NCI-H2196 (cell line): ENCODE measurements around the gene MEG3.

Experiments
- DNase-seq: peaks from one replicate; lab custom pipeline; 2025; ENCODE audit not compliant: unreplicated experiment; lab: John Stamatoyannopoulos, UW

Gene MEG3

GRCh38 chr14:100830681-100831080, 4.8 kb downstream of the MEG3 start:
- no peak for DNase-seq

DNA sequence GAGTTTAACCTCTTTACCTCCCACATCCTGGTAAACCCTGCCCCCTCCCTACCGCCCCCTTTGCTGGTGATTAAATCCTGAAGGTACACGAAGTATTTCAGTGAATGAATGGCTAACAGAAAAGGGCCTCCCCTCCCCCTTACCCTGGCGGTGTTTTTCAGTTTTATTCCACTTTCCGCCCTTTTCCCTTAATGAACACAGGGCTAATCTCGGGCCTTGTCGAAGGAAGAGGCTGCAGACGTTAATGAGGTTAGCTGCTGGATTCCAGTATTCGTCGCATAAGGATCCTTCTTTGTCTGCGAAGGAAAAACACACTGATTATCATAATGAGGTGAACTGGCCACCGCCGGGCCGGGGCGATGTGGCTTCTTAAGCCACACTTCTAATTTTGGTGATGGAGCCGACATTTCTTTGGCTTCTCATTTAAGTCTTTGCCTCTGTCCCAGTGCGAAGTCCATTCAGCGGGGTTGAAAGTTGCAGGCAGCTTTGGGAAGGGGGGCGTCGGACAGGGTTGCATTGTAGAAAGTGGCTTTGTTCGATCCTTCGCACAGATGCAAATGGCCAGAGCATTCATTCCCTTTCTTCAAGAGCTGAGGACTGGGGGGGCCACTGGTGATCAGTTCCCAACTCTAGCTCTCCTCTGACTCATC, 6.5 kb downstream of the MEG3 start:
- DNase-seq: no peak

DNA sequence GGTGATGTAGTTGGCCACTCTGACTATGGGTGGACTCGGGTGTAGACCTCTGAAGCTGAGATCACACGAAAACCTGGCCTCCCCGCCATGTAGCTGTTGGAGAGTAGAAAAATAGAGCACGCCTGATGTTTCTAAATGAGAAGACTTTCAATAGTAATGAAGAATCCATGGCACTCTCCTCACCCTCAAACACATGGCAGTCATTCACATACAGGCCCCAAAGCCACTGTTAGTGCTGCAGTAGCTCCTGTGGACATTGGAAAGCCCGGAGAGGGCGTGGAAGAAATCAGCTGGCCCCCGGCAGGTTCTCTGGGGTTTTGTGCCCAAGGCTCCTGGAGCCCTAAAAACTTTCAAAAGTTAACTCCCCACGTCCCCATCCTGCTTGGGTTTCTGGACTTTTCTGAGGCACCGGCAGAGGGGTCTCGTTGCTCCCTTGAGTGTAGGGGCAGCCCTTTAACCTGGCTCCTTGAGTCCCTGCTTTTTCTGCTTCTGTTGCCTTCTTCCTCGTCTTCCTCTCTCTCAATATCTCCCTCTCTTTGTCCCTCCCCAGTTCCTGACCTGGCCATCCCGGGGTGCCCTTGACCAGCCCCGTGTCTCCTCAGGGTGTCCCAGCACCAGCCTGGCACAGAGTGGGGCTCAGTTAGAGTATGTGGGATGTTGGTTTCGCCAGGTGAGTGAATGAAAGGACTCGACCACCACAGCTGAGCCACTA, 8.3 kb downstream of the MEG3 start:
- DNase-seq: no peak

DNA sequence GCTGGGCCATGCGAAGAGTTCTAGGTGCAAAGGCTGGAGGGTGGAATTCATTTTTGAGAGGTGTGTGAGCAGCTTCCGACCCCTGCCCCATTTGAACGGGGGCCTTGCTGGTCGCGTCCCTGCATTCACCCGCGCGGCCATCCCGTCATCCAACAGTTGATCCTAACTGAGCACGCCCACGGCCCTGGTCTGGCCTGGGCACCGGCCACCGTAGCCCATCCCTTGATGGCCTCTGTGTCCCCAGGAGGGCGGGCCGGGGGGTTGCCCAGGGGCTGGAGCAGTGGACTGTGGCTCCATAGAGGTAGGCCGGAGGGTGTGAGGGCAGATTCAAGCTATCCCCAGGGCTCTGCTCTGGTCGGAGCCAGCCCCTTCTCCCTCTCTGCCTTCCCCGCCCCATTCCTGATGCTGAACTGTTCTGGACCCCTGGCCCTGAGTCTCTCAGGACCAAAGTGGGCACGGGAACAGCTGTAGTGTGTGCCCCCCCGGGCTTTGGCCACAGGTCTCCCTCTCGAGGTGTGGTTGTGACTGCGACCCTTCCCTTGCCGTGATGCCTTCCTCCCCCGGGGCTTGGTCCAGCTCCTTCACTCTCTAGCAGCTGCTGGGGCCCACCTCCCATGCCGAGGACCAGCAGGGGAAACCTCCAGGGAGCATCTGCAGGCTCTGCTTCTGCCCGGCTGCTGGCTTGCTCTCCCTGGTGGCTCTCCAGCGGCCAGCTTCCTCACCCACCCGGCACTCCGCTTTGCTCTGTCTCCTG, 9.1 kb downstream of the MEG3 start:
- DNase-seq: no peak

- no peak for DNase-seq
Measured at GRCh38 chr14:100835548-100836310, 9.8 kb downstream of the MEG3 start.

- DNase-seq: no peak
Measured at GRCh38 chr14:100836311-100836805, 10.4 kb downstream of the MEG3 start.

DNA sequence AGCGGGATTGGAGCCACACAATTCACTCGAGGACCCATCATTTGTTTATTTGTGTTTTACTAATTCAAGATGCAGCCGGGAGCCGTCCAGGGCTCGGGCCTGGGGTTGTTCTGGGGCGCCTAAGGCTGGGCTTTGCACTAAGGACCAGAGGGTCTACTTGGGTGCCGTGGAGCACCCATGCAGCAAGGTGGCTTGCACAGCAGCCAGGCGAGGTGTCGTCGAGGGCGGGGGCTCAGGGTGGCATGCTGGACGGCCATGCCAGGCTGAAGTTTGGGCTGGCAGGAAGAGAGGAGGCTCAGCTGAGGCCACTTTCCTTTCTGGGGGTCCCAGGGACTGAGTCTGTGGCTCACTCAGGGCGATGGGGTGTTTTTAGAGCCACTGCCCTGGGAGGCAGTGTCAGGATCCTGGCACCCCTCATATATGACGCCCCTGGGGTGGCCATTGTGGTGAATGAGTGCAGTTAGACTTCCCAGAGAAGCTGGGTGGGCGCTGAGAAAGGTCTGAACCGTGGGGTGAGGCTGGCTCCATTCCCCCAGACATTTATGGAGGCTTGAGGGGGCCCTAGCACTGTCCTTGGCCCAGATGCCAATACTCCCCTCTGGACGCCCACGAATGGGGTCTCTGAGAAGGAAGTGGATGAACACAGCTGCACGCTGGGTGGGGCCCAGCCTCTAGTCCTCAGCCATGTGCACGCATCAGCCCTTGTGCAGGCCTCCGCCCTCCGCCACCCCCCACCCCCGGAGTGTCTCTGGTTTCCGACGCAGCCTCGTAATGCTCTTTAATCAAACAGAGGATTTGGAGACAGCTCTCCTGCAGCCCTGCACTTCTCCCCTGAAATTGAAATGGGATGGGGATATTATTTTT, 11.3 kb downstream of the MEG3 start:
- no peak for DNase-seq

- DNase-seq: no peak
Measured at GRCh38 chr14:100837805-100838350, 12.0 kb downstream of the MEG3 start.

DNA sequence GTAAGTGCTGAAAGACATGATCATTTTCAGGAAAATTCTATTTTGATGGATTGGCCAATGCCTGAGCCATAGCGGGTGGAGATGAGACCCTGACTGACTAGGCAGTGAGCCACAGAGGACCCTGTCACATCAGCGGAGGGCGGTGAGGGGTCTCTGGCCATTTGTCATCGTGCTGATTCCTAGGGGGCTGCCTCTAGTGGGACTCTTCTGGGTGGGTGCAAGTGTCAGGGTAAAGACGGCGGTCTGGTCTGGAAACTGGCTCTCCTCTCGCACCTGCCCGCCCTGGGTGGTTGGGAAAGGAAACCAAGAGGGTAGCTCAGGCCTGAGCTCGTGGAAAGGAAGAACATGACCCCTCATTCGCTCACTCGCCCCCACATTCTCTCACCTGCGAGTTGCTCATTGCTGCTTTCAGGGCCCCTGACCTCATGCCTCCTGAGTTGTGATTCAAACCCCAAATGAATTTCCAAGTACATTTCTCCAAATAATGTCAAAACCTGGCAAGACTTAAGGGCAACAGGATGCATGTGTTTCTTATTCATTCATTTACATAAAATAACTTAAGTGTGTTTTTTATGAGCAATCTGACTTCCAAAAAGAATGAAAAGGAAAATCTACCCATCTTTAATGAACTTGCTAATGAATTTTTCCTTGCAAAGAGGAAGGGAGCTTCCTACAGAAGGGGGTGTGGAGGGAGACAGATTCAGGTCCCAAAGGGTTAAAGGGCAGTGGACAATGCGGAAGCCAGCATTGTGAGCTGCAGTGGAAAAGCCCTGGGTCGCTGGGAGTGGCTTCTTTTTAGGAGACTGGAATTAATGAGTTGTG, 12.8 kb downstream of the MEG3 start:
- DNase-seq: no peak

GRCh38 chr14:100839315-100839585, 13.3 kb downstream of the MEG3 start:
- DNase-seq: no peak

- no peak for DNase-seq
Measured at GRCh38 chr14:100839681-100840111, 13.8 kb downstream of the MEG3 start.

DNA sequence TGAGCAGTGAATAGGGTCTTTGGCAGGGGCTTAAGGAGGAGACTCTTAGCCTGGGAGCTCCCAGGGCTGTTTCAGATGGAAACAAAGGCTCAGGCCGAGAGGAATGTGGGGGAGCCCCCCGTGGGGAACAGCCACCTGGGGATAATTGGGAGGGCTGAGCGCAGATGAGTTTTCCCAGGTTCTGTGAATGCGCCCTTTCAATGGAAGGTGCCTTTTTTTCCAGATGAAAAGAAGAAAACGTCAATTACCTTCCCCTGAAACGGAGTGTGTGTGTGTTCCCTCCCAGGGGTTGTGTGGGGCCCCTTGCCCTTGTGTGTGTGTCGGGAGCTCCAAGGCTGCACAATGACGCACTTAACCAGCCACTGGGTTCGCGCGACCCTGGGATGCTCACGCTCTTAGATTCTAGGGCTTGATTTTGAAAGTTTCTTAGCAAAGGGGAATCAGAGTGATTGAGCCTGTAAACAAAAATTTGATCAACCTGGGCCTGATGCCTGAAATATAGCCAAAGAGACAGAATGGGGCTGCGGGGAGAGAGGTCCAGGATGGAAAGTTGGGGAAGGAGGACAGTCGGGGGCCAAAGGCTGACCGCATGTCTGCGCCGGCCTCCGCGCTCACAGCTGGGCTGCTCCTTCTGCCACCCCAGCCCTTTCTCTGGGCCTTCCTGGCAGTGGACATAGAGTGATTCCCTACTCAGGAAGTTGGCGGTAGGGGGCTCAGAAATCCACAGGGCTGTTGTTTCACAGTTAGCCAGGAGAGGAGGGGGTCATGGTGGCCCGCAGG, 14.6 kb downstream of the MEG3 start:
- DNase-seq: no peak

DNA sequence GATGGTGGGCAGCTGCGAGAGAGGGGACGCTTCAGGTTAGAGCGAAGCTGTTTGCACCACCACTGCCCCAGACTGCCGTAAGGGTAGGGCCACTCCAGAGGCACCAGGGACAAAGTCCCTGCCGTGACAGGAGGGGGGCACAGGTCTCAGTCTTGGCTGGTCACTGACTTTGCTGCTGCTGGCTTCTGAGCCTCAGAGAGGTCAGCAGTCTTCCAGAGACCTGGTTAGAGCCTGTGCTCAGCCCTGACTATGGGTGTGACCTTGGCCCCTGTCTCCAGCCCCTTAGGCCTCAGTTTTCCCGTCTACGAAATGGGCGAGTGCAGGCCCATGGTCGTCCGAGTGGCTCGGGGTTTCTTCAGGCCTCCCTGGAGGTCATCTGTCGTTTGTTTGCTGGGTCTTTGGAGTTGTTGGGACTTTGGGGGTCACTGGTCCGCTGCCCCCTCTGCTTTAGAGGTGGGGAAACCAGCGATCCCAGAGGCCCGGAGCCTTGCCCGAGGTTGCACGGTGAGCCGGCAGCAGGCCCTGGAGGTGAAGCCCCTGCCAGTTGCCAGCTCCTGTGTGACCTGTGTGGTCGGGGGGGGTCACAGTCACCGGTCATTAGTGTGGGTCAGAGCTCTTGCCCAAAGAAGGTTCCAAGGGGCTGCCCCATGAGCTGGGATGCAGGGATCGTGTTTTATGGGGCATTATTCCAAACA, 15.3 kb downstream of the MEG3 start:
- no peak for DNase-seq

- DNase-seq: no peak
Measured at GRCh38 chr14:100841761-100842403, 16.0 kb downstream of the MEG3 start.

- no peak for DNase-seq
Measured at GRCh38 chr14:100842799-100843198, 16.9 kb downstream of the MEG3 start.

DNA sequence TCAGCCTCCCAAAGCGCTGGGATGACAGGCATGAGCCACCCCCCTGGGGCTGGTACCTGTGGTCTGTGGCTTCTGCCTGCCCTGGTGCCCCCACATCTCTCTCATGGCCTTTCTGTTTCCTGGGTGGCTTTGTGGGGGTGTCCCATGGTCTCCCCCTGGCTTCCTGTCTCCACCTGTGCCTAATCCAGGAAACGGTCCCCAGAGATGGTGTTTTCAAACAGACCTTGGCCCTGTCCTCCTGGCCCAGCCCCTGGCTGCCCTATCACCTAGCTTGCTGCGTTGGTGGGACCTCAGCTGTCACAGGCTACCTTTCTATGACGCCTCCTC, 18.1 kb downstream of the MEG3 start:
- DNase-seq: no peak

DNA sequence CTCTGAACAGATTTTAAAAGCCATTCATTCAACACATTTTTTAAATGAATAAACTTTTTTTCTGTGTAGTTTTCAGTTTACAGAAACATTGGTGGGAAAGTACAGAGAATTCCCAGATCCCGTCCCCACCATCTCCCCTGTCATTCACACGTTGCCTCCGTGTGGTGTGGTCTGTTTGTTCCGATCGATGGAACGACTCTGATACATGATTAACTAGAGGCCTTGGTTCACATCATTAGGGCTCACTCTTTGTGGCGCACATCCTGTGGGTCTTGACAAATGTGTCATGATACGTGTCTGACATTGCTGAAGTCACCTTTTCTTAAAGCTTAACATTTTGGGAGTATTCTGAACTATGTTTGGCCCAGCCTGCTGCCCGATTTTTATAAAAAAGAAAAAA, 18.5 kb downstream of the MEG3 start:
- DNase-seq: no peak

- DNase-seq: no peak
Measured at GRCh38 chr14:100844846-100845245, 18.9 kb downstream of the MEG3 start.
